Measurements from ENCODE around the gene SKI. TPM values are rescaled to one million over a fixed set of nuclear protein-coding genes. Genes with fewer than 3 reads are reported as not detected.

The SKI gene
- total RNA-seq, 2 donors from 2014 or later, result 104 to 111 TPM

GRCh38 chr1:2278591-2279209 lies 50.6 kb downstream of the SKI start:
- intact Hi-C loops (cut with DNase I), result loop anchor here in 1 of 2 donors (5.0 kb wide), 1 partner anchor 39 kb away; no protein-coding TSS in a partner anchor
- no peak for DNase-seq (ENCODE audit: low spot score)

- intact Hi-C loops (cut with DNase I), result loop anchor here in 1 of 2 donors (5.0 kb wide), 1 partner anchor 38 kb away; no protein-coding TSS in a partner anchor
- peak; percentile 88 for DNase-seq (ENCODE audit: low spot score)
Measured at GRCh38 chr1:2279210-2279639, 51.1 kb downstream of the SKI start.

- DNase-seq (ENCODE audit: low spot score), result no peak
- intact Hi-C loops (cut with DNase I), result loop anchor here in 1 of 2 donors (5.0 kb wide), 1 partner anchor 37 kb away; no protein-coding TSS in a partner anchor
Measured at GRCh38 chr1:2279817-2280216, 51.7 kb downstream of the SKI start.

GRCh38 chr1:2282556-2283270 lies 54.6 kb downstream of the SKI start:
- intact Hi-C loops (cut with DNase I), result no loop called here
- DNase-seq (ENCODE audit: low spot score), result no peak

- no peak for DNase-seq (ENCODE audit: low spot score)
- intact Hi-C loops (cut with DNase I), result no loop called here
Measured at GRCh38 chr1:2283371-2283990, 55.4 kb downstream of the SKI start.

- intact Hi-C loops (cut with DNase I), result no loop called here
- DNase-seq (ENCODE audit: low spot score), result no peak
Measured at GRCh38 chr1:2283991-2284895, 56.1 kb downstream of the SKI start.

- no peak for DNase-seq (ENCODE audit: low spot score)
- intact Hi-C loops (cut with DNase I), result no loop called here
Measured at GRCh38 chr1:2284932-2285331, 56.8 kb downstream of the SKI start.

GRCh38 chr1:2286923-2287322 lies 58.8 kb downstream of the SKI start:
- intact Hi-C loops (cut with DNase I), result no loop called here

GRCh38 chr1:2287649-2288048 lies 59.5 kb downstream of the SKI start:
- no peak for DNase-seq (ENCODE audit: low spot score)
- intact Hi-C loops (cut with DNase I), result no loop called here

More at GRCh38 chr1:2286923-2287322, 58.8 kb downstream of the SKI start:
- DNase-seq (ENCODE audit: low spot score), result no peak

GRCh38 chr1:2288311-2288710 lies 60.2 kb downstream of the SKI start:
- intact Hi-C loops (cut with DNase I), result no loop called here
- DNase-seq (ENCODE audit: low spot score), result no peak

- intact Hi-C loops (cut with DNase I), result no loop called here
- DNase-seq (ENCODE audit: low spot score), result no peak
Measured at GRCh38 chr1:2288816-2289536, 60.9 kb downstream of the SKI start.

GRCh38 chr1:2289607-2290006 lies 61.5 kb downstream of the SKI start:
- DNase-seq (ENCODE audit: low spot score), result no peak
- intact Hi-C loops (cut with DNase I), result no loop called here

- DNase-seq (ENCODE audit: low spot score), result no peak
Measured at GRCh38 chr1:2290171-2290578, 62.1 kb downstream of the SKI start.

GRCh38 chr1:2290595-2291510 lies 62.7 kb downstream of the SKI start:
- intact Hi-C loops (cut with DNase I), result no loop called here
- DNase-seq (ENCODE audit: low spot score), result peak; percentile 97

More at GRCh38 chr1:2290171-2290578, 62.1 kb downstream of the SKI start:
- intact Hi-C loops (cut with DNase I), result no loop called here

GRCh38 chr1:2291577-2291976 lies 63.5 kb downstream of the SKI start:
- intact Hi-C loops (cut with DNase I), result no loop called here
- DNase-seq (ENCODE audit: low spot score), result no peak

- DNase-seq (ENCODE audit: low spot score), result no peak
- intact Hi-C loops (cut with DNase I), result no loop called here
Measured at GRCh38 chr1:2292725-2293450, 64.8 kb downstream of the SKI start.

All from posterior vena cava (tissue), 2 donors.